Ramos (cell line): ENCODE measurements around the gene SLX9.

Source experiments
- in situ Hi-C: fragments of 300-500 bp; cut with MboI; formaldehyde crosslinking; loops from one replicate; pipeline ENCODE4 v1.14.3; 2022; ENCODE audit warnings: low sequenced_read_pairs; ENCODE audit not compliant: unreplicated experiment

SLX9 gene, protein sequence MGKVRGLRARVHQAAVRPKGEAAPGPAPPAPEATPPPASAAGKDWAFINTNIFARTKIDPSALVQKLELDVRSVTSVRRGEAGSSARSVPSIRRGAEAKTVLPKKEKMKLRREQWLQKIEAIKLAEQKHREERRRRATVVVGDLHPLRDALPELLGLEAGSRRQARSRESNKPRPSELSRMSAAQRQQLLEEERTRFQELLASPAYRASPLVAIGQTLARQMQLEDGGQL

DNA sequence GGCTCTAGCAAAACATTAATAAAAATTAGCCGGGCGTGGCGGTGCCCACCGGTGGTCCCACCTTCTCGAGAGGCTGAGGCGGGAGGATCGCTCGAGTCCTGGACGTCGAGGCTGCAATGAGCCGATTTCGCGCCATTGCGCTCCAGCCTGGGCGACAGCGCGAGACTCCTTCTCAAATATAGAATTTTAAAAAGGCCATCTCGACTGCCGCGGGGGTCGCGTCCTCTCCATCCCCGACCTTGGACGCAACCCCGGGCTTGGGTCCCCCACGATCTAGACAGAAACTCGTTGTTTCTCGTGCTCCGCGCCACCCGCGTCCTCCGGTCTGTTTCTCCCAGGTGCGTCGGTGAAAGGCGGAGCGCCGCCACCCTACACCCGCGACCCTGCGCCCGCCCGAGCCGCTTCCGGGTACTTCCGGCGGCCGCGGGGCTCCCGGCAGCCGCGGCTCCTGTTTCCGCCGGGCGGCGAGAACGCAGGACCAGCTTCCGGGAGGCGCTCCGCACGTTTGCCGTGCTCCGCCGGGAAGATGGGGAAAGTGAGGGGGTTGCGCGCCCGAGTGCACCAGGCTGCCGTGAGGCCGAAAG lies at the start of gene SLX9:
TSS of gene SLX9 (plus strand) at position 498 of the 584 bp plus-strand sequence. CDS start at position 527, 29 bp downstream.
- in situ Hi-C loops: no loop called here

DNA sequence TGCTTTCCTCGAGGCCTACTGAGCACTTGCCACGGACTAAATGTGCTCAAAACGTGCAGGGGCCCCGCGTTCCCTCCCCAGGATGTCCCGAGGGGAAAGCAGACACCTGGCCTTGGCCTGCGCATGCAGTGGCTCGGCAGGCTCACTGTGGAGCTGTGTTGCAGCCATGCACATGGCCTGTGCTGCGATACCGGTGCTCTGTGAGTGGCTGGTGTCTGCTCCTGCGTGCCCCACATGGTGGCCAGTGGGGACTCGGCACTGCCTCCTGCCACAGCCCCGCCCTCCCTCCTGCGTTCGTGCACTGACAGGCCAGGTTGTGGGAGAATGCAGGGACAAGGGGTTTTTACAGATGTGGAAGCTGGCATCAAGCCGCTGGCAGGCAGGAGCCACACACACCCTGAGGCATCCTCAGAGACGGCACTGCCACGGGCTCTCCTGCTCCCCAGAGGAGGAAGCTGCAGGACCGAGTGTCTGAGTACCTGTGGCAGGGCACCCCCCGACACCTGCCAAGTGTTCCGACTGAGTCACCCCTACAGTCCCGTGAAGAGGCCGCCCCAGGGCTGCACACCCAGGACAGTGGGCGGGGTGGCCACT lies 49.4 kb upstream of the SLX9 start:
- in situ Hi-C loops: no loop called here

DNA sequence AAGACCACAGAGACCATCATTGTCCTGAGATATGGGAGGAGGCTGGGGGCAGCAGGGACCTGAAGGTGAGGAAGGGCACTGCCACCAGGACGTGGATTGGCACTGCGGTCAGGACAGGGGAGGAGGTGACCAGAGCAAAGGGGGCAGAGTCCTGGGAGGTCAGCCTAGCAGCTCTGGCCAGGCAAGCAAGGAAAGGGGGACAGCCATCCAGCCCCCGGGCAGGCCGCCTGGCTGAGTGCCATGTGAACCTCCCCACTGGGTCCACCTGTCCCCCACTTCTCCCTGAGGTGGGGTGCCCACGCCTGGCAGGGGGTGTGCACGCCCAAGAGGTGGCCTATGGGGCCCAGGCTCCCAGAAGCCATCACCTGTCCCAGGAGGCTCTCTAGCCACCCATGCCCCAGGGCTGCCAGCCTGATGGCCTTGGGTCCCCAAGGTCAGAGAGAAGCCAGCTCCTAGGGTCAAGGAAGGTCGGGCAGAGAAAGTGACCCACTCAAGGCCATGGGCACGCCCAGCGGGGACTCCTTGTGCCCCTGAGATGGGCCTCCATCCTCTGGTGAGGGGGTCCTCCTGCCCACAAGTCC lies 48.8 kb upstream of the SLX9 start:
- in situ Hi-C loops: no loop called here

DNA sequence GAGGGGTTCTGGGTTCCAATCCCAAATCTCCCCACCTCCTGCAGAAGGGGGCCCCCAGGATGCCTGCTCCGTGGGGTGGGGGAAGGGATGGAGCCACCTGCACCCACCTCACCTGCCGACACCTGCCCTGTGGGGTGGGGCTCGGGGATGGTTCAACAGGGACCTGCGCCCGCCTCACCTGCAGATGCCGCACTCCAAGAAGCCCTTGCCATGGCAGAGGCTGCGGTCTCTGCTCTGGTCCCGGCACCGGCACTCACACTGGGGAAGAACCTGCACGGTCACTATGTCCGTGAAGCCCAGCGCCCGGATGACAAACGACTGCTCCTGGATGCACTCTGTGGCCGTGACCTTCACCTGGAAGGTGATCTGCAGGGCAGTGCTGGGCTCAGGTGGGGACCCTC lies 48.2 kb upstream of the SLX9 start:
- in situ Hi-C loops: no loop called here

DNA sequence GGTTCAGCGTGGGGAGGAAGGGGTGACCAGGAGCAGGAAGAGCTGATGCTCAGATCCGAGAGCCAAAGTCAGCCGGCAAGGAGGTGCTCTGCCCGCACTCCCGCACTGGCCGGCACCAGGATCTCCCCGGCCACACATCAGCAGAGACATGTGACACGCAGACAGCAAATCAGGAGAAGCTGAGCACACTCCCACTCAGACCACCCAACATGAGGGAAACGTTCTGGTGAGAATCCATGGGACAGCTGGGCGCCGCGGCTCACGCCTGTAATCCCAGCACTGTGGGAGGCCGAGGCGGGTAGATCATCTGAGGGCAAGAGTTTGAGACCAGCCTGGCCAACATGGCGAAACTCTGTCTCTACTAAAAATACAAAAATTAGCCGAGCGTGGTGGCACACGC lies 47.7 kb upstream of the SLX9 start:
- in situ Hi-C loops: no loop called here

DNA sequence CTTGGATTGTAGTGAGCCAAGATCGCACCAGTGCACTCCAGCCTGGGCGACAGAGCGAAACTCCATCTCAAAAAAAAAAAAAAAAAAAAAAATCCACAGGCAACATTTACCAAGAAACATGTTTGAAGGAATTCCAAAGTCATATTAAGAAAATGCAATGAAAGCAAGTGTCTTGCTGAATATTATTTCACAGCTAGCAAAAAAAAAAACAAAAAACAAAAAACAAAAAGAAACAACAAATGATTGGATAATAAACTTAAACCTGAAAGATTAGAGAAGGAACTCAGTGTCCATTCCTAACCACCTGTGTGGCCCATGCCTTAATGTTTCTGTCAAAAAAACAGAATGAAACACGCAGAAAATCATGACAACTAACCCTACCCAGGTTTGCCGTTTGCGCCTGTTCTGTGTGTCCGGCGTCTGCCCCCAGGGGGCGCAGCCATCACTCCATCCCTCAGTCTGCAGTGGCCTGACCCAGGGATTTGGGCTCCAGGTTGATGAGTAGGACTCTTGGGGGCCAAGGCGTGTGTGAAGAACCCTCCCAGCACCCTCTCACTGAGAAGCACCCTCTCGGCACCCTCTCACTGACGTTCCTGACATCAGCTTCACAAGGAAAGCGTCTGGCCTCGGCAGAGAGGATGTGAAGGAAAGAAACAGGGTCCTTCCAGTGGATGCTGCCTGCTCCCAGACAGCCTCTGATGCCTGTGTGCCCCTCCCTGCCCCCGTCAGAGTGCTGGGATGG lies 47.1 kb upstream of the SLX9 start:
- in situ Hi-C loops: no loop called here

DNA sequence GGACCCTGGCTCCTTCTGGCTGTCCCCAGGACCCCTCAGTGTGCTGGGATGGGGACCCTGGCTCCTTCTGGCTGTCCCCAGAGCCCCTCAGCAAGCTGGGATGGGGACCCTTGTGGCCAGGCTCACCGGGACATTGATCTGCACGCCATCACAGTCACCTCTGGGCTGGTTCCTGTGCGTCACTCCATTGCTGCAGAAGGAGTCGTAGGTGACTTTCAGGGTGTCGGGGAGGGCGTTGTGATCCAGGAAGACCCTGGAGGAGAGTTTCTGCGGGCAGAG lies 46.6 kb upstream of the SLX9 start:
- in situ Hi-C loops: no loop called here

DNA sequence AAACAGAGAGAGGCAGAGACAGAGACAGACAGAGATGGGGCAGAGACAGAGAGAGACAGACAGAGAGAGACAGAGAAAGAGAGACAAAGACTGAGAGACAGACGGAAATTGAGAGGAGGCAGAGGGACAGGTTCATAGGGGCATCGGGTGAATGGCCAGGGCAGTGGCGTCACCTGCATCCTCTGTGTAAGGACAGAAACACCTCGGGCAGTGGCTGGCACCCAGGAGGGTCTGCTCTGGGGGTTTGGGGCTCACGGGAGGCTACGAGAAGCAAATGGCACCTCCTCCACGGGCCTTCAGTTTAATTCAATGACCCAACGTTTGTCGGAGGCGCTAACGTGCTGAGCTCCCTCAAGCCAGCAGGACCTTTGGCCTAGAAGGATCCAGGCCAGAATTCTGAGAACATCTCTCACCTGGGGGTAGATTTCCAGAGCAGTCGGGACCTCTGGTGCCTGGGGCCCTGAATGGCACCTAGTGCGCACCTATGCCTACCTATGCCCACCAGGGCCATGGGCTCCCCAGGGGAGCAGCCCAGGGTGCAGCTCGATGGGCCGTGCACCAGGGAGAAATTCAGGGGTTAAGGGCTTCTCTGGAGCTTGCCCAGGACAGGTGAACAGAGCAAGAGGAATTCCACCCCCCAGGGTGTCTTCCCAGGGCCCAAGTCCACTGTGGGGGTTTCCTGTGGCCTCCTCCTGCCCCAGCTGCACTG lies 45.7 kb upstream of the SLX9 start:
- in situ Hi-C loops: no loop called here

DNA sequence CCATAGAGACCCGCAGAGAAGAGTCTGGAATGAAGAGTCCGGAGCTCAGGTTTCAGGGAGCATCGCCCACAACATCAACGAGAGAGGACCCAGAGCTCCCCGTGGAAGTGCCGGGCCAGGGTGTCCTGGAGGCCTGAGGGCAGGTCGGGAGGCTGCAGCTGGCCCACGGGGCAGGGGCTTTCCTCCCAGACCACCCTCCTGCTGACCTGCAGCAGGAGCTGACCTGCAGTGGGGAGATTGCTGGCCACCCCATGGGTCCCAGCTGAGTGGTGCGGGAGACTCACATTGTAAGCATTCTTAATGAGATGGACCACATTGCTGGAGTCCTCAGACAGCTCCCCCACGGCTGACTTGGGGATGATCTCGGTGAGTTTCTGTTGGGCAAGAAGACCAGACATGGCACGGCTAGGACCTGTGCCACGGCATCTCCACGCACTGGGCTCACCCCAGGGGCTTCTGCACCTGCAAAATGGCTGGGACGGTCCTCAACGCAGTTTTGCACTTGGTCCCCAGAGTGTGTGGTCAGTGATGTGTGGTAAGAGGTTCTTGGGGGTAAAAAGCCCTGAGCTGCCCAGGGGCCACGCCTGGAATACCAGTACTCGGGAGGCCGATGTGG lies 45.0 kb upstream of the SLX9 start:
- in situ Hi-C loops: no loop called here

DNA sequence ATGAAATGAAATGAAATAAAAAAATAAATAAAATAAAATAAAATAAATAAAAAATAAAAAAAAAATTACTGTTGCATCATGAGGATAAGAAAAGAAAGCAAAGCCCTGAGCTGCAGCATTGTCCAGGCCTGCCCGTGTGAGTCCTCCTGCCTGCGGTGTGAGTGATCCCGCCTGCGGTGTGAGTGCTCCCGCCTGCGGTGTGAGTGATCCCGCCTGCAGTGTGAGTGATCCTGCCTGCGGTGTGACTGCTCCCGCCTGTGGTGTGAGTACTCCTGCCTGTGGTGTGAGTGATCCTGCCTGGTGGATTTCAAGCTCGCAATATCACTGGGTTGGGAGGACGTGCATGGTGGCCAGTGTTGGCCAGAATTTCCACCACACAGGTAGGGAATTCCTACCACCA lies 44.0 kb upstream of the SLX9 start:
- in situ Hi-C loops: no loop called here

DNA sequence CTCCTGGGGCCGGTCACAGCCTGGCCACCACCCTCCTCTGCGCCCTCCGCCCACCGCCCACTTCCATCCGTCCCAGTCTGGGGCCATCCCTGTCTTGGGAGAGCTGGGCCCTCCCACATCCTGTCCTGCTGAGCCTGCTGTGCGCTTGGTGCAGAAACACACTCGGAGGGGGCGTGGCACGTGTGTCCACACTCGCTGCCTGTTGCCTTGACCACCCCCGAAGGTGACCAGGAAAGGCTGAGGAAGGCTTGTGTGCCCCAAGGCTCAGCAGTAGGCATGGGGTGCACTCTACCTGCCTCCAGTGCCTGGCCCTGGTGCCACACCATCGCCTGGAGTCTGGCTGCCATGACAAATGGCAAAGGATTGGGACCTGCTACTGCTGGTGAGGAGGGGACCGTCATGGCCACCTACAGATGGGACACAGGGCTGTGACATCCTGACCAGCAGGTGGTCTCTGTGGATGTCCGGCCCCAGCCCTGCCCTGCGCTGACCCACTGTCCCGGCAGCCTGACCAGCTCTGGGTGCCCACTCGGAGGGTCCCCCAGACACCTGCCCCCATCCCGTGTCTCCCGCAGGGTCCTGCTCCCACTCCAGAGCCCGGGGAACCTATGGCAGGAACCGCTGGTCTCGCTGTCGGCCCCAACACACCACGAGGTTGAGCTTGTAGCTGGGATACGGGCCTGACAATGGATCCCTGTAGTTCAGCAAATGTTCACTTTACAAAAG lies 43.1 kb upstream of the SLX9 start:
- in situ Hi-C loops: no loop called here

DNA sequence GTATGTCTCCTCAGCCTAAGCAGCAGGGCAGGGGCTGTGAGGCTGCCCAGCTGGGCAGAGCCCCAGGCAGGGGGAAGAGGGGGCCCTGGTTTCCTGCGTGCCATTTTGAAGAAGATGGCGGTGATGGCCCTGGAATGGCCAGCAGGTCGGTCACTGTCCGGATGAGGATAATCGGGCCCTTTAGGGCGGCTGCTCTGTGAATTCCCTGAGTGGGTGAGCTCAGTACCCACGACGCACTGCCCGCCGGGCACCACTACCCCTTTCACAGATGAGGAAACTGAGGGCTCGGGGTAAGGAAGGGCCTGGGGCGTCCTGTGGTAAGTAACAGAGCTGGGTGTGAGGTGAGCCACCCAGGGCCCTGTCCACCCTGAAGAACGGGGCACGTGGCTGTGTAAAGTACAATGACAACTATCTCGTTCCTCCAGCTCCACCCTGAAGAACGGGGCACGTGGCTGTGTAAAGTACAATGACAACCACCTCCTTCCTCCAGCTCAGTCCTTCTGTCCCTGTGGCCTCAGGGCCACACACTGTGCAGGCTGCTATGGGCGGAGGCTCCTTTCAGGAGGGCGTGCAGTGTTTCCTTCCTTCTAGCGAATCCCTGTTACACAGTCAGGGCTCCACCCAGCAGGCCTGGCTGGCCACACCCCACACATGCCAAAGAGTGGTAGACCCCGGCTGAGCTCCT lies 42.4 kb upstream of the SLX9 start:
- in situ Hi-C loops: no loop called here

DNA sequence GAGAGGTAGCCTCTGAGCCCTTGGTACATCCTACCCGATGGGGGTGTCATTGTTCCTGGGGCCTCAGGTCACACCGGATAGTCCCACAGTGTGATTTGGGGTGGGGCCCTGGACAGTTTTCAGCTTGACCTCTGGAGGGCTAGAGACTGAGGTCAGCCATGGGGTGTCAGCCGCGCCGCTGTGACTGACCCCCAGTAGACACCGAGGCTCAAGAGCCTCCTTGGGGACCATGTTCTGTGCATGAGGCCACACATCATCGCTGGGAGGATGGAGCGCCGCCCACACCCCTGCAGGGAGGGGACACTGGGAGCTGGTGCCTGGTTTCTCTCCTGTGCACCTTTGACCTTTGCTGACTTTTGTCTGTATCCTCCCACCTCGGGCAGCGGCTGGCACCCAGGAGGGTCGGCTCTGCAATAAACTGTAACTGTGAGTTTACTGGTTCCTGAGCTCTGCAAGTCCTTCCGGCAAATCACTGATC lies 41.8 kb upstream of the SLX9 start:
- in situ Hi-C loops: no loop called here

DNA sequence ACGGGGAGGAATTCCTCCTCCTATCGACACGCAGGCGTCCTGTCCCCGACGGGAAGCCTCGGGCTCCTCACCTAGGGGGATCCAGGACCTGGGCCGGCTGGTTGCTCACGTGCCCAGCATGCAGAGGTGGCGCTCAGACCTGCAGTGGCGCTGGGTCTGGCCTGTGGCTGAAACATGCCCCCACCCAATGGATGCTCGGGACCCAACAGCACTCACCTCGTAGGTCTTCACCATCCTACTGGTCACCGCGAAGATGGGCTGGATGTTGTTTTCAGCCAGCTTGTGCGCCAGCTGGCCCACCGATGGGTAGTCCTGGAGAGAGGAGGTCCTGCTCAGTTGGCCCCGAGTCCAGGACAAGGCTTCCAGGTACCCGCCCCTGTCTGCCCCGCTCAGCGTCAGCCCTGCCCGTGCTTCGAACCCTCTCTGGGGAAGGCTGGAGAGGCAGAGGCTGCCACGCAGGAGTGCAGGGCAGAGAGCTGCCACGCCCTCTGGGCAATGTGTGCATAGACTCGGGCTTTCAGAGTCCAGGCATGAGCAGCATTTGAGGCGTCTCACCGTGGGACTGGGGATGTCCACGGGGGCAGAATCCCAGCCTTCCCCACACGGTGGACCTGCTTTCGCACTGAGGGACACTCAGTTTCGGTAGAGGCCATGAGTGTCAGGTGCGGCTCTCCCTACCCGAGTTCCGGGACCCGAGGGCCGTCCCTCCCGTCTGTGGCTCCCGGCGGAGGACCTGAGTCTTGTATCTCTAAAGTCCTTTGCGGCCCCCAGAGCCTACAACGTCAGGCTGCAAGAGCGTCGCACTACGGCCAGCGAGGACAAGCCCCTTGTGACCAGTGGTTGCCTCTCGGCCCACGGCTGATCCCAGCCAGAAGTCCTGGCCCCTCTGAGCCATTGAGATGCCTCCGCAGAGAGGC lies 40.7 kb upstream of the SLX9 start:
- in situ Hi-C loops: no loop called here

DNA sequence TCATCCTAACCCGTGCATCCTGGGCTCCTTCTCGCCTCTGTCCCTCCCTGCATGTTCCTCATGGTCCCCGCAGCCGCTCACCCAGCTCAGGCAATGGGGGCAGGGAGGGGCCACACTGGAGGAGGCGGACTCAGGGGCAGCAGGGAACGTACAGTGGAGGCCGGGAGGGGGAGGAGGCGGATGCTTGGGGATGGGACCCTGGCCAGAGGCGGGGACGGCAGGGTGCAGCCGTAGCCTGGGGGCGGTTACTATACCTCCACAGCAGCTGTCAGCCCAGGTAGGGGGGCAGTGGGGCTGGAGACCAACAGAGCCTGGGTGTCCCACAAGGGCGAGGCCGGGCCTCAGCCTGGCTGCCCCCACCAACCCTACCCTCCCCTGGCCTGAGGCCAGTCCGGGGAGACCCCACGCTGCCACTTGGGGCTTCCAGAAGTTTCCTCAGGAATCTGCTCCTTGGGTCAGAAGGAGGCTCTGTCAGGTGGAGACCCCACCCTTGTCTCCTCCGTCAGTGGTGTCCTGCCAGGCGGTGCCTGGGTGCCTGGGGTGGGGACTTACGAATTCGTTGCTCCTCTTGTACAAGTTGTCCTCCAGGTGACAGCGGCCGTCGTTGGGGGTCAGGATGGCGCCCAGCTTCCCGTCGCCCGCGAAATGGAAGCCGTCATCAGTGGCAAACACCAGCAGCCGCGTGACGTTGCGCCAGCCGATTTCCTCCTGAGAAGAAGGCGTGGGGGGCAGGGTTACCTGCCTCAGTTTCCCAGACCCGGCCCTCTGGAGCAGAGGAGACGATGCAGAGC lies 39.9 kb upstream of the SLX9 start:
- in situ Hi-C loops: no loop called here

DNA sequence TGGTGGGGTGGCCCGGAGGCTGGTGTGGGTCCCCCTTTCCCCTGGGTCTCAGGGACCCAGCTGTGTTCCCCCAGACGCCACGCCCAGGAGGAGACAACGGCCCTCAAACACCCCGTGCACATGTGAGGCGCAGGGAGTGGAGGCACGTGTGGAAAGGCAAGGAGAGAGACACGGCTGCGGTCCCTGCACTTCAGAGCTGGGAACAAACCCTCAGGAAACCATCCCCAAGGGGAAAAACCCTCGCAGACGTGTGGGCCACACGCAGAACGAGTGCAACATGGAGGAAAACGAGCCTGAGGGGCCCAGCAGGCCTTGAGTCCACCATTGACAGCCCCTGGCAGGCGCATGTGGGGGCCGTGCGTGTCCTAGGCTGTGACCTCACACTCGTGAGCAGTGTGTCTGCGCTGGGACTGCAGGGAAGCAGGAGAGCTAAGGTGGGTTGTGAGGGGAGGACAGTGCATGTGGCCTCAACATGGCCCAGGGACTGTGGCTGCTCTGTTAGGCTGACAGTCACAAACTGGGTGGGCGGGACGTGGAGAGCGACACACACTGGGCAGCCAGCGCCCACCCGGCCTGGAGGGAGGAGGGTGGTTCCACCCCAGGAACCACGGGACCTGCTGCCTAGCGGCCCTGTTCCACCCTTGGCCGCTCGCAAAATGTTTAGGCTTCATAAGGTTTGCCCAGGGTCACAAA lies 39.1 kb upstream of the SLX9 start:
- in situ Hi-C loops: no loop called here
